T-helper 1 cell treated with Interleukin-12 subunit alpha and Interleukin-12 subunit beta and Interleukin-4 antibody, amounts not matched to agents 30 μg/mL and 1 μg/mL, for 36 hours (primary cell): ENCODE measurements around the gene CRIM1.
"Not testable (repeated sequence)": the region's sequence is repeated elsewhere in the genome, so short reads cannot be mapped to it uniquely, and the experiment has no call there.

Experiments
- H3K27ac Mint-ChIP-seq: one replicate; pipeline ENCODE4 v1.8.0; 2021; ENCODE audit warnings: mild to moderate bottlenecking, mixed read lengths
- H3K27me3 Mint-ChIP-seq: one replicate; pipeline ENCODE4 v1.8.0; 2021; ENCODE audit warnings: low read depth, mixed read lengths
- H3K36me3 Mint-ChIP-seq: one replicate; pipeline ENCODE4 v1.8.0; 2021; ENCODE audit warnings: low read depth, mixed read lengths
- H3K4me1 Mint-ChIP-seq: one replicate; pipeline ENCODE4 v1.8.0; 2021; ENCODE audit warnings: low read depth, mixed read lengths
- H3K4me3 Mint-ChIP-seq: one replicate; pipeline ENCODE4 v1.8.0; 2021; ENCODE audit warnings: mild to moderate bottlenecking, moderate library complexity, mixed read lengths
- H3K9me3 Mint-ChIP-seq: one replicate; pipeline ENCODE4 v1.8.0; 2021; ENCODE audit warnings: mixed read lengths

CRIM1 gene

DNA sequence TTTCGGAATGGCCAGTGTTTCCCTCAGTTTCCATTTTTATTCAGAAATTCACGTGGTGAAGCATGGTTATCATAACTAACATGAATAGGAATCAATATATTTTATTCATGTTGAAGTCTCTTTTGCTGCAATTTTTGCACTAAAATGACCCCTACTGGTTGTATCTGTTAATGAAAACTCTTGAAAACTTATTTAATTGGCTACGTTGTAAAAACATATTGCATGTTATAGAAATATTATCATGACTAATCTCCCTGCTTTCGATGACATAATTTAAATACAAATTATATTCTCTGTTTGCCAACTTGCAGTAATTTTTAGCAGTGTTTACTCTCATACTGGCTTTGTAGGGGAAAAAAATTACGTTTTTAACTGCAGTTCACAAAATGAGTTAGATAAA is 3.5 kb downstream of the CRIM1 start:
- Mint-ChIP-seq H3K4me1 (peaks cover 20% of the 10 kb centered on the region), H3K27ac (no peak overlapping the region), H3K9me3 (no peaks in the 10 kb centered on the region), H3K36me3 (peaks cover 4% of the 10 kb centered on the region), H3K27me3 (peaks cover 58% of the 10 kb centered on the region), H3K4me3 (no peak overlapping the region)

DNA sequence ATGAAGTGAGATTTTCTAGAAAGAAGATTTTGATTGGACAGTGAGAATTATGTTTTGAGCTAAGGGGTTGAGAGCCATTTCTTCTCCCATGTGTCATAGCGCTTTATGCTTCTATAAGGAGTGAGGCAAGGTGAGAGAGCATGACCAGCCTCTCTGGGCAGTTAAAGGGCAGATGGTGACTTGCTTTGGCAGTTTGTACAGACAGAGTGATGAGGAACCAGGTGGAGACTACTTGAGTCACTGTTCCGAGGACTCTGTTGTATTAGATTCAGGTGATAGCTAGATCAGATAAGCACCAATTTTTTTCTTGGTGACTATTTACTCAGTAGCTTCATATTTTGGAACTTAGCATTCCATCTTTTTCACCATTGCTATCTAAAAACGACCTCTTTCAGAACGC is 4.5 kb downstream of the CRIM1 start:
- Mint-ChIP-seq H3K27ac (no peak overlapping the region), H3K9me3 (no peaks in the 10 kb centered on the region), H3K4me1 (peaks cover 16% of the 10 kb centered on the region), H3K4me3 (no peak overlapping the region), H3K27me3 (peaks cover 51% of the 10 kb centered on the region), H3K36me3 (peaks cover 2% of the 10 kb centered on the region)

DNA sequence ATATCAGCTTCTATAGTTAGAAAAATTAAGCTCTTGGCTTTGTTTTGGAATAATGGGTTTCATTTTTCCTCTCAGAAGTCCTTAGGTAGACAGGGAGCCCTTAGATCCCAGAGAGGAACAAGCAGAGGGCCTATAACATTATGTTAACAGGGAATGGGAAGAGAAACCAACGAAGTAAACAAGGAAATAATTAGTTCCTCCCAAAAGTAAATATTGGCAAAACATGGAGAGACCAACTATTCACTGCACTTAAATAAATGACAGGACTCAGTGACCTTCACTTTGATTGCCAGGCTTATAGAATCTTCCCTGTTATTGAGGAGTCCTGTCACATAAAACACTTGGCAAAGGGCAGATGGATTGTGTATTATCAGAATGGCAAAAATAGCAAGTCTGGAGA is 5.3 kb downstream of the CRIM1 start:
- peaks cover 51% of the 10 kb centered on the region for H3K27me3 Mint-ChIP-seq
- no peak overlapping the region for H3K27ac Mint-ChIP-seq
- peaks cover 2% of the 10 kb centered on the region for H3K36me3 Mint-ChIP-seq
- no peaks in the 10 kb centered on the region for H3K9me3 Mint-ChIP-seq
- no peak overlapping the region for H3K4me3 Mint-ChIP-seq
- H3K4me1 Mint-ChIP-seq, result peaks cover 16% of the 10 kb centered on the region

DNA sequence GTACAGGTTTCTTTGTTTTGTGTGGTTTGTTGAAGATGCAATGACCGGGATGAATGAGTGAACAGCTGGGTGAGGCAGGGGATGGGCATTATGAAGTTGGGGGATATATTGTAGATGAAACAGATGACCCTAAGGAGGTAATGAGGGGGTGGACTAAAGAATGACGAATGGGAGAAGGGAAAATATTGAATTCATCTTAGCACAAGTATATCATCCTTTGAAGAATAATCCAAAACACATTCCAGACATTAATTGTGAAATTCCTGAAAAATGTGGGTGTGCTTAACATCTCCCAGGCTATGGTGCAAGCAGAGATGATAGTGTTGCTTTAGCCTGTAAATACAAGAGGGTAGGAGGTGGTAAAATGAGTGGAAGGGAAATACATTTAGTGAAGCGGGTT is 5.8 kb downstream of the CRIM1 start:
- Mint-ChIP-seq H3K4me1 (peaks cover 16% of the 10 kb centered on the region), H3K27ac (no peak overlapping the region), H3K9me3 (no peaks in the 10 kb centered on the region), H3K27me3 (peaks cover 51% of the 10 kb centered on the region), H3K36me3 (peaks cover 2% of the 10 kb centered on the region), H3K4me3 (no peak overlapping the region)

DNA sequence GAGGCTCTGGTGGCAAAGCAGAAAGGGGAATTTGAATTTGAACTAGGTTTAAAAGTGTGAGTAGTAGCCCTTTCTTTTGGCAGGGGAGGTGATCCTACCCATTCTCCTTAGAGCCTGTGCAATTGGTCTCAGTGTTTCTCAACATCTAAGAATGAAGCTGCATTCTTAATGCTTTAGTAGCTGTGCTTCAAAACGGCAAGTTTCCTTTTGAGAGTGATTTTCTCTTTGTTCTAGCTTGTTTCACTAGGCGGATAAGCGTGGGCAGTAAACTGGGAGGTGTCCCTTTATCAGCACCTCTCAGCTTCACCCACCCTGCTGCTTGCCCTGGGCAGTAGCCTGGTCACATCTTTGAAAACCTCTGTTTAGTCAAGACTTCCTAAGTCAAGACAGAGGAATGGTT is 6.7 kb downstream of the CRIM1 start:
- no peaks in the 10 kb centered on the region for H3K9me3 Mint-ChIP-seq
- no peak overlapping the region for H3K27ac Mint-ChIP-seq
- H3K4me1 Mint-ChIP-seq, result peaks cover 16% of the 10 kb centered on the region
- H3K4me3 Mint-ChIP-seq, result no peak overlapping the region
- H3K36me3 Mint-ChIP-seq, result no peaks in the 10 kb centered on the region
- H3K27me3 Mint-ChIP-seq, result peaks cover 46% of the 10 kb centered on the region

DNA sequence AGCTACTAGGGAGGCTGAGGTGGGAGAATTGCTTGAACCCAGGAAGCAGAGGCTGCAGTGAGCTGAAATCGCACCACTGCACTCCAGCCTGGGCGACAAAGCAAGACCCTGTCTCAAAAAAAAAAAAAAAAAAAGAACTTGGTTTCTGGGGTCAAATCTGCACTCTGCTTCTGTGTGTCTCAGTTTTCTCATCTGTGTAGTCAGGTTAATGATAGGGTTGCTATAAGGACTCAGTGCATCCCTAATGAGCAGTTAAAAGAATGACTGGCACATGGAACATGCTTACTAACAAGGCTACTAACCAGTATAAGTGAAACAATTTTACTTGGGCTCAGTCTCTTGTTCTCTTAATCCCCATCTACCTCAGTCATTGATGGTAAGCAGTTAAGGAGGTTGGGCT is 7.5 kb downstream of the CRIM1 start:
- not testable (repeated sequence) for H3K4me1 Mint-ChIP-seq, H3K36me3 Mint-ChIP-seq, H3K4me3 Mint-ChIP-seq, H3K27ac Mint-ChIP-seq, H3K9me3 Mint-ChIP-seq
- H3K27me3 Mint-ChIP-seq, result peaks cover 38% of the 10 kb centered on the region

DNA sequence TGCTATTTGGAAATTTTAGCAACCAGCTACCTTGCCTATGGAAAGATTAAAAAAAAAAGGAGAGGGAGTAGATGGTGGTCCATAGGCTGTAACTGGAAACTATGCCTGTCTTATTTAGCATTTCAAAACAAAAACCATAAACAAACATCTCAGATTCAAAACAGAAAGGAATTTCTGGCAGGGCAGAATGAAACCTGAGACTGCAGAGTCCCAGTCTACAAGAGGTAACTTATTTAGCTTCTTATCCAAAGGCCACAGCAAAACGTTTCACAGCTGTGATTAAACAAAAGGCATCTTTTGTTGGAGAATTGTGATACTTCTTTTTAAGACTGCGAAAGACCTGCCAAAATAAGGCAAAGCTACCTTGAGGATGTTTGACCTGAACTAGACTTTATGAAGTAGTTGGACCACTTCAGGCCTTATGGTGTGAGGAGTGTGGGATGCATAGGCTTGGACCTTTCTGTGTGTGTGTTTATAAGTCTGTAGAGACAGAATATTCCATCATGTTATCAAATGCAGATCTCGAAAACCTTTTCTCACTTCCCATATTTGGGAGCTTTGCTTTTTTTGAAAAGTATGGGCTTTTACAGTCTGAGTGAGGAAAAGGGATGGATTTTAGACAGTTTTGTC is 11.0 kb downstream of the CRIM1 start:
- no peaks in the 10 kb centered on the region for H3K9me3 Mint-ChIP-seq
- peaks cover 1% of the 10 kb centered on the region for H3K36me3 Mint-ChIP-seq
- H3K4me3 Mint-ChIP-seq, result no peak overlapping the region
- no peak overlapping the region for H3K27ac Mint-ChIP-seq
- peaks cover 15% of the 10 kb centered on the region for H3K27me3 Mint-ChIP-seq
- peaks cover 7% of the 10 kb centered on the region for H3K4me1 Mint-ChIP-seq

DNA sequence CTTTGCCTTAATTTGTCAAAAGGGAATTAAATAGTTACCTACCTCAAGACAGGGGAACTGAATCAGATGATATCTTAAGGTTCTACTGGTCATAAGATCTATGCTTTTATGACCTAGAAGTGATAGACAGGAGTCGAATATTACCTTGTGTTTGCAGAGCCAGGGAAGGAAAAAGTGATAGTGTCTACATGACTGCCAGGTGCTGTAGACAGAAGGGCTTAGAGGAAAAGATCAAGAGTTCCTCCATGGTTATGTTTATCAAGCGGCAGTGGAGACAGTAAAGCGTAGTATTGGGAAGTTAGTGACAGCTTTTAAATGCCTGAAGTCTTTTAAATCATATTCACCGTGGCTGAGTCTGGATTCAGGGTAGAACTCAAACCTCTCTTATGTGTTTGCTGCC is 11.9 kb downstream of the CRIM1 start:
- Mint-ChIP-seq H3K9me3 (no peaks in the 10 kb centered on the region), H3K4me3 (no peak overlapping the region), H3K27me3 (peaks cover 9% of the 10 kb centered on the region), H3K27ac (no peak overlapping the region), H3K36me3 (peaks cover 2% of the 10 kb centered on the region), H3K4me1 (peaks cover 8% of the 10 kb centered on the region)

DNA sequence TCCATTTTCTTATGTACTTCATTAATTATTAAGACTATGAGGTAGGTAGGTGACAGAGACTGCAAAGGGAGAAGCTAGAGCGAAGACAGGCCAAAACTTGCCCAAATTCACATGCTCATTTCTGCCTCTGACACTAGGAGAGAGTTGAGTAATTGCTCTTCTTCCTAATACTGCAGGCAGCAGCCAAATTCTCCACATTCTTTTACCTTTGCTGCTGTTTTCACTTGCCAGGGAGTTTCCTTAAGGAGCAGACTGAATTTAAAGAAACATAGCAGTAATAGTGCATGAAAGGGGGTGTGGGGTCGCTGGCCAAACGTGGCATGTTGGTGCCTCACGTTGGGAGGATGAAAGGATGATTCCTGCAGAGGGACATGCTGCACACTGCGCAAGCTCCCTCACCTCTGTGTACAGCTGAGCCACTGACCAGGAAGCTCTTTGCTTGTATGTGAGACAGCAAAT is 12.3 kb downstream of the CRIM1 start:
- H3K27me3 Mint-ChIP-seq, result peaks cover 9% of the 10 kb centered on the region
- H3K27ac Mint-ChIP-seq, result no peak overlapping the region
- H3K36me3 Mint-ChIP-seq, result peaks cover 4% of the 10 kb centered on the region
- no peak overlapping the region for H3K4me3 Mint-ChIP-seq
- H3K4me1 Mint-ChIP-seq, result peaks cover 10% of the 10 kb centered on the region
- H3K9me3 Mint-ChIP-seq, result no peaks in the 10 kb centered on the region

DNA sequence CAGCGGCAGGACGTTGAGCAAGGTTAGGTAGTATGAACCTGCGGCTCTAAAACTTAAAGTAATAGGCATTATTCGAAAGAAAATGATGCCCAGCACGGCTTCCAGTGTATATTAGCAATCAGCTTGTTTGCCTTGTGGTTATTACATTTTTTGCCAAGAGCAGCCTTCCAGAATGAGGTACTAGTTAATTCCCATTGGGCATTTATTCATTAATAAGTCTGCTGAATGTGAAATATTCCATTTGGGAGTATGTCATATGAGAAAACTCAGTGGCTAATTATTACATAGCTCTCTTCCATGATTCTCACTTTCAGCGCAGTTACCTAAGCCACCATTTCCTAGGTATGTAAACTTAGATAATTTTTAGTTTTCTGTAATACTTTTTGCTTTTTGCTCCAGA is 12.9 kb downstream of the CRIM1 start:
- H3K27me3 Mint-ChIP-seq, result peaks cover 9% of the 10 kb centered on the region
- H3K4me1 Mint-ChIP-seq, result peaks cover 16% of the 10 kb centered on the region
- no peaks in the 10 kb centered on the region for H3K9me3 Mint-ChIP-seq
- H3K4me3 Mint-ChIP-seq, result no peak overlapping the region
- H3K36me3 Mint-ChIP-seq, result peaks cover 4% of the 10 kb centered on the region
- no peak overlapping the region for H3K27ac Mint-ChIP-seq

DNA sequence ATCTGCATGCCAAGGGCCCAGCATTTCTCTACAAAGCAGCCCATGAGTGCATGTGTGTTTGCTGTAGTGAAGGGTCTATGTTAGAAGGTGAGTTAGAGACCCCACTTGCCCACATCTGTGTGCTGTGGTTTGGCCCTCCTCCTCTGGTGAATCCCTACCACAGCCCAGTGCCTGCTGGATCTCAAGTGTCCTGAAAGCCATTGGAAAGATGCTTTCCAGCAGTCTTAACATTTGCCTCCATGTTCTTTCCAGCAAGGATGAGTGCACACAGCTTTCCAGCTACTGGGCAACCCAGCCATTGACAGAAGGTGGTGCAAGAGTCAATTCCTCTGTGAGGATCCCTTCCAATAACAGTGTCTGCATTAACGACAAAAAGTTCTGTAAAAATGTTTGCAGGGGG is 13.6 kb downstream of the CRIM1 start:
- no peaks in the 10 kb centered on the region for H3K9me3 Mint-ChIP-seq
- no peak overlapping the region for H3K4me3 Mint-ChIP-seq
- H3K36me3 Mint-ChIP-seq, result peaks cover 4% of the 10 kb centered on the region
- peaks cover 6% of the 10 kb centered on the region for H3K27me3 Mint-ChIP-seq
- peaks cover 21% of the 10 kb centered on the region for H3K4me1 Mint-ChIP-seq
- no peak overlapping the region for H3K27ac Mint-ChIP-seq

DNA sequence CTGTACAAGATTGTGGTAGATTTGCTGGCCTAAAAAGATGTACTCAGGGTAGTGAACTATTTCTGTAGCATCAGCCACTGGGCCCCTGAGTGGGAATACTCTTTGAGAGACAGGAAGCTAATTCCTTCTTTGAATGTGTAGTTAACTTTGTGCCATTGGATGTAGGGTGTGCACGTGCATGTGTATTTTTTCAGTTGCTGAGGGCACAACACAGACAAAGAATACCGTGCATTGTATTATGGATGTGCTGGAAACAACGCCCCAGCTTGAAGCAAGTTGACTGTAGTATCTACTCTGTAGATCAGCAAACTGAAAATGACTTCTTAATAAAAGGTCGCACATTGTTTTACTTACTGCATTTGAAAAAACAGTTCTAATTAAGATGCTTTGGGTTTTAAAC is 14.1 kb downstream of the CRIM1 start:
- H3K4me1 Mint-ChIP-seq, result peaks cover 25% of the 10 kb centered on the region
- H3K9me3 Mint-ChIP-seq, result no peaks in the 10 kb centered on the region
- H3K27me3 Mint-ChIP-seq, result peaks cover 4% of the 10 kb centered on the region
- H3K27ac Mint-ChIP-seq, result no peak overlapping the region
- H3K36me3 Mint-ChIP-seq, result peaks cover 4% of the 10 kb centered on the region
- H3K4me3 Mint-ChIP-seq, result no peak overlapping the region

DNA sequence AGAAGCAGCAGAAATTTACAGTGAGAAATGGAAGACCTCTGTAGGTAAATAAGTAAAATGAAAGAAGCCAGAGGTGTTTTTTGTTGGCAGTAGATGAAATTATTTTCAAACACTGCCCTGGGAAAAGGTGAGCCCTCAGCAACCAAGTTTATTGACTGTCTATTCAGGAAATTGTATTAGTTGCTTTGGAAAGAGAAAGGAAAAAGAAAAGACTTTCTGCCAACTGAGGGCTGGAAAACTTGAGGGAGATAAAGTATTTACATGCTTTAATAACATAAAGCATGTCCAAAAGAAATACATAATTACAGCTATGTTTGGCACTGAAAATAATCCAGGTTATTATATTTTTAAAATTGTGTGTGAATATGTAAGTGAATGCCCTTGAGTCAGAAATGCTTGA is 14.7 kb downstream of the CRIM1 start:
- Mint-ChIP-seq H3K4me1 (peaks cover 25% of the 10 kb centered on the region), H3K9me3 (no peaks in the 10 kb centered on the region), H3K36me3 (peaks cover 4% of the 10 kb centered on the region)

DNA sequence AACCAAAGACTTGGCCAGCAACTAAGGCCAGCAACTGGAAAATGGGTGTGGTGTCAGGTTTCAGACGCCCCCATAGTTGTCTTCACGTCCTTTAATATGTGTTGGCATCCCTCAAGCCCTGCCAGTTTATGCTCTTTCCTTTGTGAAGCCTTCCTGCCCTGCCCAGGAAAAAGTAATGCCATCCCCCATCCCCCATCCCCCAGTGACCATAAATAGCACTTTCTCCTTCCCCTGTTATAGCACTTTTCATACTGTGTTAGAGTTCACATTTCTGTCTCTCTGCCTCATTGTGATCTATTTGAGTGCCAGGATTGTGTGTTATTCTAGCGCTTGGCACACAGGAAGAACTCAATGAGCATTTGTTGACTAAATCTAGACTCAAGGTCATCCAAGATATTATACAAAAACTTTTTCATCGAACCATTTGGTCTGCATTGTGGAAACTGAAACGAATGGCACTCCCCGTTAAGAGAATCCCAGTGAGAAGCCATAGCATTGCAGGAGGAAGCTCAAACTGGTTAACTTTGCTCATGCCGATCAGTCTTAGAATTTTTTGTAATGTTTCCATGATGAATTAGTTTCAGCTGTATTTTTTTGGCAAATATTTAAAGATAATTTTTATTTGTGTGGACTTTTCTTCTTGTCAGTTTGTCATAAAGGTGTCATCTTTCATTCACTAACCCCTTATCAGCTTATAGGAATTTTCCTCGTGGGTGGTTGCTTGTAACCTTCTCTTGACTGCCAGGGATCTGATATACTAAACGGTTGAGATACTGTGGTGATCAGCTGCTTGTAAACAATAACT is 15.7 kb downstream of the CRIM1 start:
- H3K4me3 Mint-ChIP-seq, result no peak overlapping the region
- peaks cover 4% of the 10 kb centered on the region for H3K36me3 Mint-ChIP-seq
- peaks cover 4% of the 10 kb centered on the region for H3K27me3 Mint-ChIP-seq
- H3K27ac Mint-ChIP-seq, result no peak overlapping the region
- H3K9me3 Mint-ChIP-seq, result no peaks in the 10 kb centered on the region
- H3K4me1 Mint-ChIP-seq, result peaks cover 25% of the 10 kb centered on the region

More for the DNA sequence above, 14.7 kb downstream of the CRIM1 start:
- no peak overlapping the region for H3K4me3 Mint-ChIP-seq
- H3K27ac Mint-ChIP-seq, result no peak overlapping the region
- peaks cover 4% of the 10 kb centered on the region for H3K27me3 Mint-ChIP-seq

DNA sequence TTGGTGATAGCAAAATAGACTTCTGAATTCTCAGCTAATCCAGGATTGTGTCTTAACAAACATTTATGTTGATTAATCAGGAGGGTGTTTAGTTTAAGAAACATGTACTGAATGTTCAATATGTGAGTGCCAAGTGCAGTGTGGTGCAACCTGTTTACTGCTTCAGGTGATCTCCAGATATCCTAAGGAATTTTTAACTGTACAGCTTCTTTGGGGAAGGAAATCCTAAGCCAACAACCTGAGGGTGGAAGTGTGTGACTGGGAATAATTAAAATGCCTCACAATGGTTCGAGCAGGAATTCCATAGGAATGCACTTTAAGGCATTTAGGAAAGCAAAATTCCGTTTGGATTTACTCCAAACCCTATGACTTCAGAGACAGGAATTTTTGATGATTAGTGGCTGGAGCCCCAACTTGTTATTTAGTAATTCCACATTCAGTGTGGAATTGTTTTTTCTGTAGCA is 16.4 kb downstream of the CRIM1 start:
- Mint-ChIP-seq H3K27ac (no peak overlapping the region), H3K27me3 (peaks cover 4% of the 10 kb centered on the region), H3K9me3 (no peaks in the 10 kb centered on the region), H3K36me3 (peaks cover 4% of the 10 kb centered on the region), H3K4me3 (no peak overlapping the region), H3K4me1 (peaks cover 21% of the 10 kb centered on the region)
